Activated T-cell treated with anti-CD3 and anti-CD28 coated beads for 24 hours (primary cell): ENCODE results near the gene PSPN.

Experiments
- DNase-seq: peaks from one replicate; pipeline ENCODE4 v3.0.0-alpha.2; 2020; ENCODE audit warnings: low read depth

Gene PSPN

GRCh38 chr19:6375411-6376010, at the start of gene PSPN:
Gene PSPN, minus strand, starts transcription at chr19:6375933. Its CDS starts 84 bp downstream, at chr19:6375849.
- no peak for DNase-seq

GRCh38 chr19:6424939-6425731, 49.4 kb upstream of the PSPN start:
- DNase-seq, result peak; percentile 99

- no peak for DNase-seq
Observed at GRCh38 chr19:6424195-6424938, 48.6 kb upstream of the PSPN start, which contains the start of gene KHSRP. Gene KHSRP, minus strand, starts transcription at chr19:6424811. Its CDS starts 110 bp downstream, at chr19:6424701.

- no peak for DNase-seq
Observed at GRCh38 chr19:6423499-6424194, 47.9 kb upstream of the PSPN start.

GRCh38 chr19:6421075-6422014, 45.6 kb upstream of the PSPN start:
- DNase-seq, result no peak

- DNase-seq, result no peak
Observed at GRCh38 chr19:6418562-6418932, 42.8 kb upstream of the PSPN start.

GRCh38 chr19:6417713-6418561, 42.2 kb upstream of the PSPN start:
- no peak for DNase-seq

- DNase-seq, result no peak
Observed at GRCh38 chr19:6416658-6417405, 41.1 kb upstream of the PSPN start.

GRCh38 chr19:6415591-6416190, 40.0 kb upstream of the PSPN start:
- no peak for DNase-seq

GRCh38 chr19:6414793-6415590, 39.3 kb upstream of the PSPN start:
- no peak for DNase-seq

- DNase-seq, result no peak
Observed at GRCh38 chr19:6413721-6414643, 38.2 kb upstream of the PSPN start.

GRCh38 chr19:6413291-6413690, 37.6 kb upstream of the PSPN start:
- DNase-seq, result no peak

- DNase-seq, result peak; percentile 26
Observed at GRCh38 chr19:6412447-6413091, 36.8 kb upstream of the PSPN start.

- no peak for DNase-seq
Observed at GRCh38 chr19:6412061-6412446, 36.3 kb upstream of the PSPN start.

GRCh38 chr19:6409346-6409745, 33.6 kb upstream of the PSPN start:
- no peak for DNase-seq

- DNase-seq, result no peak
Observed at GRCh38 chr19:6406401-6406800, 30.7 kb upstream of the PSPN start.
